Measurements from ENCODE around the gene MCM8.
"Not testable (repeated sequence)": the region's sequence is repeated elsewhere in the genome, so short reads cannot be mapped to it uniquely, and the experiment has no call there.

Gene MCM8

GRCh38 chr20:6026051-6026450 is 75.6 kb downstream of the MCM8 start:
- no peak overlapping the region for H3K4me3 ChIP-seq
- H3K27ac ChIP-seq: no peak overlapping the region
- DNase-seq (ENCODE audit: low spot score): no peak
- TF ChIP-seq CTCF (IDR thresholded peaks at IDR 0.05): no peak

- Histone ChIP-seq H3K27ac (no peak overlapping the region), H3K4me3 (no peak overlapping the region)
- DNase-seq (ENCODE audit: low spot score): no peak
- no peak for TF ChIP-seq CTCF (IDR thresholded peaks at IDR 0.05)
Observed at GRCh38 chr20:6028818-6029217, 78.4 kb downstream of the MCM8 start.

GRCh38 chr20:6029538-6029937 is 79.1 kb downstream of the MCM8 start:
- DNase-seq (ENCODE audit: low spot score): no peak
- no peak for TF ChIP-seq CTCF (IDR thresholded peaks at IDR 0.05)
- H3K27ac ChIP-seq: no peak overlapping the region
- no peak overlapping the region for H3K4me3 ChIP-seq

GRCh38 chr20:6030453-6031080 is 80.1 kb downstream of the MCM8 start:
- TF ChIP-seq CTCF (IDR thresholded peaks at IDR 0.05): no peak
- H3K4me3 ChIP-seq: no peak overlapping the region
- no peak for DNase-seq (ENCODE audit: low spot score)
- no peak overlapping the region for H3K27ac ChIP-seq

GRCh38 chr20:6032907-6033306 is 82.5 kb downstream of the MCM8 start:
- H3K27ac ChIP-seq; H3K4me3 ChIP-seq; DNase-seq (ENCODE audit: low spot score): not testable (repeated sequence)

- DNase-seq (ENCODE audit: low spot score): no peak
- H3K27ac ChIP-seq: no peak overlapping the region
- no peak for TF ChIP-seq CTCF (IDR thresholded peaks at IDR 0.05)
- no peak overlapping the region for H3K4me3 ChIP-seq
Observed at GRCh38 chr20:6034134-6034969, 83.9 kb downstream of the MCM8 start.

- no peak for TF ChIP-seq CTCF (IDR thresholded peaks at IDR 0.05)
- Histone ChIP-seq H3K27ac (no peak overlapping the region), H3K4me3 (no peak overlapping the region)
- no peak for DNase-seq (ENCODE audit: low spot score)
Observed at GRCh38 chr20:6036213-6036612, 85.8 kb downstream of the MCM8 start.

All from coronary artery (tissue), 2 donors.